ENCODE results near the gene OXER1. TPM values are rescaled to one million over a fixed set of nuclear protein-coding genes. Genes with fewer than 3 reads are reported as not detected.

Gene OXER1
- total RNA-seq, 1 donor from 2014 or later: 0.74 TPM

GRCh38 chr2:42775186-42775585 is 11.3 kb upstream of the OXER1 start:
- intact Hi-C loops (cut with micrococcal nuclease): no loop called here
- ATAC-seq (no peak), DNase-seq (no peak)

DNA sequence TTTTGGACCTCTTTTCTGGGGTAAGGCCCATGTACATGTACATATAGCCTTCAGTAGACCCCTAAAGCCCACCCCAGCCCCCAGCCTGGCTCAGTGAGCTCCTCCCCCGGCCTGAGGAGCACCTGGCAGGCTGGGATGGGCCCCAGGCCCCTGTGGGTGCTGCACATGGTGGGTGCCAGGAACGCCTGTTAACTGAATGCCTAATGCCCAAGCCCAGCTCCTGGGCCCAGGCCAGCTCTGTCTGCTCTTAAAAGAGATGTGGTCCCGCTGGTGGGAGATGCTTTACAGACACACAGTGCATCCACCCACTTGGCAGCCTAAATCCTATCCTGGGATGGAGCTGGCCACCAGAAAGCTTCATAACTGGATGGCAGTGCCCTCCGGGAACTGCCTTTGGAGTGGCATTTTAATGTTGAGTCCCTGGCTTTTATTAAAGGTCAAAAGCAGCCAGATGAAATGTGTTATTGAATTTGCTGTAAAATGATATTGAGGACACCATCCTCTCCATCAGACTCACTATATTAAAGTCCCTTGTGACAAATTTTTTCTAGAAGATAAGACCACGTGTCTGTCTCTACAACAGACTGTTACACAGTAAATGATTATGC is 7.7 kb upstream of the OXER1 start:
- DNase-seq (no peak), ATAC-seq (no peak)
- intact Hi-C loops (cut with micrococcal nuclease): no loop called here

DNA sequence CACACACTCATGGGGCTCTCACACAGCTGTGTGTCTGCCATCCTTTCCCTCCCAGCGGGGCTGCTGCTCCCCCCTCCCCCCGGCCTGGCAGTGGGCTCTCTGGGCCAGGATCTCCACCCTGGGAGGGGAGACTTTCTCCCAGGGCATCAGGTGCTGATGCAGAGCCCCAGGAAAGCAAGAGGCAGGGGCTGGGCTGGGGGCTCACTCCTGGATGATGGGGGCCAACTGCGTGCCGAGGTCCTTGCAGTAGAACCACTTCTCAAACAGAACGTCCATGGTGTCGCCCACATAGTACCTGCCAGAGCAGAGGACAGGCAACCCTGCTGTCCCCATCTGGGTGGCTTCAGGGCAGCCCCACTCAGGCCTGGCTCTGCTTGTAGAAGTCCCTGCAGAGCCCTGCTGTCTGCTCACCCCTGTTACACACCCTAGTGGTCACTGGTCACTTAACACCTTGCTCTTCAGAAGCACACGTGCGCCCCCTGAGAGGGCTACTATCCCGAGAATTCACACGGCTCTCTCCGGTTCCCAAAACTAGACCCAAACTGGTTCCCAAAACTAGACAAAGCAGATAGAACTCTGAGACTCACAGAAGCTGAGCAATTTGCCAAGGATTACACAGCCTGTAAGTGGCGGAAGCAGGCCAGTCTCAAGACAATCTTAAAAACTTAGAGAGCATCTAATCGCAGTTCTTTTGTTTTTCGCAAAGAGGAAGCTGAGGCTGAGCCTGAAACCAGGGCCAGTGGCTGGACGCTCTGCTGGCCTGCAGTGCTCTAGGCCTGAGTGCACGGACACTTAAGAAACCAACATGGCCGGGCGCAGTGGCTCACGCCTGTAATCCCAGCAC is 6.6 kb upstream of the OXER1 start:
- DNase-seq (no peak), ATAC-seq (peak; percentile 74)
- intact Hi-C loops (cut with micrococcal nuclease): no loop called here

DNA sequence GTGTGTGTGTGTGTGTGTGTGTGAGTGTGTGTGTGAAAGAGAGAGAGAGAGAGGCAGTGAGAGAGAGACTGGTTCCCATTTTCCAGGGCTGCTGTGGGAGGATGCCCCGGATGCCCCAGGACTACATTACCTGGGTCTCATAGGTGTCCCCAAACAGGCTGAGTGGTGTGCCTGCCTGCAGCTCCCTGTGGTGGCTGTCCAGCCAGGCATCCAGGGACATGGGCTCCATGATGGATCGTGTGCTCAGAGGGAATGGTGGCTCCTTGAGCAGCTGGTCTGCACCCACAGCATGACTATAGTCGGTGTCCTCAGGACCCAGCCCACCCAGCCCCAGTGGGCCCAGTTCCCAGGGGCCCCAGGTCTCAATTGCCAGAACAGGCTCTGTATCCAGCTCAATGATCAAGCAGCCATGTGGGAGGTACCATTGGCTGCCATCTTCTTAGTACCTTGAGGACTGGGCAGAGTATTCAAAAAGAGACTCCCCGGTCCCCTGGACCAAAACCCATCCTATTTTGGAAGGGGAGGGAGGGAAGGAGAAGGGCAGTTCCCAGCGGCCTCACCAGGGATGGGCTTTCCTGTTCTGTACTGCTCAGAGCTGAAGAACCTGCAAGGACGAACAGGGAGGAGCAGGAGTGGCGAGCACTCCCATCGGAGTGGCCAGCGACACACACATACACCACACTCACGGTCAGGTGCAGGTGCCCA is 5.8 kb upstream of the OXER1 start:
- ATAC-seq (no peak), DNase-seq (no peak)
- intact Hi-C loops (cut with micrococcal nuclease): no loop called here

GRCh38 chr2:42768706-42769256 is 4.8 kb upstream of the OXER1 start:
- intact Hi-C loops (cut with micrococcal nuclease): no loop called here
- ATAC-seq: no peak
- no peak for DNase-seq

- intact Hi-C loops (cut with micrococcal nuclease): no loop called here
- ATAC-seq: no peak
- no peak for DNase-seq
These were observed 4.2 kb upstream of the OXER1 start for GRCh38 chr2:42767899-42768705.

- ATAC-seq (no peak), DNase-seq (no peak)
- intact Hi-C loops (cut with micrococcal nuclease): no loop called here
These were observed 3.4 kb upstream of the OXER1 start for GRCh38 chr2:42767080-42767898.

GRCh38 chr2:42765686-42766085 is 1.8 kb upstream of the OXER1 start:
- intact Hi-C loops (cut with micrococcal nuclease): no loop called here
- no peak for DNase-seq
- ATAC-seq: no peak

DNA sequence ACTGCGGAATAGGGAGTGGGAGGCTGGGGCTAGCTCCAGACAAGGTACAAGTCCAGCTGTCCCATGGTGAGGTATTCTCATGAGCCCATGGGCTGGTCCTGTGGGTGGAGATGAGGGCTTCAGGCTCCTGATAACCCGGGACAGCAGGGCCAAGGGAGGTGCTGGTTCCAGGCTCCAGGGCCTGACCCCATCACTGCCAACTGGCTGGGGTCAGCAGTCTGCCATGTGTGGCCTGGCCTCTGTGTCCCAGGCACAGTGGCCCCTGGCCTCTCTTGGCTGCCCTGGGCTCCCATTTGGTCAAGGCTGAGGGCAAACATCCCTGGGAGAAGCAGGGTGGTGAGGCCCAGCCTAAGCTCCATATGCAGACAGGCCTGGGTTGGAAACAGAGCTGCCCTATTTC is 966 bp upstream of the OXER1 start:
- DNase-seq (no peak), ATAC-seq (no peak)
- intact Hi-C loops (cut with micrococcal nuclease): no loop called here

- intact Hi-C loops (cut with micrococcal nuclease): no loop called here
- no peak for ATAC-seq
- DNase-seq: no peak
These were observed 821 bp downstream of the OXER1 start for GRCh38 chr2:42762823-42763804.

DNA sequence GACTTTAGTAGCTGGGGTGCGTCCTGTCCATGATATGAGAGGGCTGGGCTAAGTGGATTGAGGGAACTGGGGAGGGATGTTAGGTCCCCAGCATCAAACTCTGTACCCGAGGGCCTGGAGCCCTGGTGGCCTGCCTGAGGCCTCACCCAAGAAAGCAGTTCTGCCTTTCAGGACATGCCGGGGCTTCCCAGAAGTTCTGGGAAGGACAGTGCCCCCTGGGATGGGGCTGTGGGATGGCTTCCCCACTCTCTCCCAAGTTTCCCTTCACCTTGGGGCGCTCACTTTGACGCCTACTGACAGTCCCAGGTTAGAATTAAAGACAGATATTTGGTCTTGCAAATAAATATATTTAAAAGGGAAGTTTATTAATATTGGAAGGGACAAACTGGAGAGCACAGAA is 1.8 kb downstream of the OXER1 start:
- DNase-seq (no peak), ATAC-seq (no peak)
- intact Hi-C loops (cut with micrococcal nuclease): no loop called here

- ATAC-seq (no peak), DNase-seq (no peak)
- intact Hi-C loops (cut with micrococcal nuclease): no loop called here
These were observed 2.4 kb downstream of the OXER1 start for GRCh38 chr2:42761554-42761953.

GRCh38 chr2:42758751-42759150 is 5.2 kb downstream of the OXER1 start:
- intact Hi-C loops (cut with micrococcal nuclease): no loop called here
- DNase-seq (no peak), ATAC-seq (no peak)

DNA sequence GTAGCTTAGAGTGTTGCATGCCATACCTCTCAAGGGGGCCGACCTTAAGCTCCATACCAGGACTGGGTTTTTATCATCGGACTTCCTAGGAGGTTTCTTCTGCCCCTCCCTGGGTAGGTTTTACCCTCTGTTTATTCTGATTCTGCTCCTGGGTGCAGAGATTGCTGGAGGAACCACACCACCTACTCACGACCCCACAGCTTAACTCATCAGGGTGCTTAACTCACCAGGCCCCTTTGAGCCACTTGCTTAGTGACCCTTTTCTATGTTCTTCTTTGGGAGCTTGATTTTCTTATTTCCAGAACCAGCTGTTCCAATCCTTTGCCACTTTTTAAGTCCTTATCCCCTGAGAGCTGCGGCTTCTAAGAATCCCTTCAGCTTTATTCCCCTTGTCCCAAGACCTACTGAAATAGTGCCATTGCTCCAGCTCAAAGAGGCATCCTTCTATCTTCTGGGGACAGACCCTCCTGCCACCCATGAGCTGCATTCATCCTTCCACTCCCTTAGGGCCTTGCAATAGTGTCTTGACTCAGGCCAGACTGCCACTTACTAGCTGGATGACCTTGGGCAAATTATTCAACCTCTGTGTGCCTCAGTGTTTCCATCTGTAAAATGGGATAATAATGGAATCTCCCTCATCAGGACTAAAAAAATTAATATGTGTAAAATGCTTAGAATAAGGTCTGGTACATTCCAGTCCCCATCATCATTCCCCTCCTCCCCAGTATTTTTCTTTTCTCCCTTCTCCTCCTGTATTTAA is 5.8 kb downstream of the OXER1 start:
- intact Hi-C loops (cut with micrococcal nuclease): no loop called here
- DNase-seq (no peak), ATAC-seq (no peak)

DNA sequence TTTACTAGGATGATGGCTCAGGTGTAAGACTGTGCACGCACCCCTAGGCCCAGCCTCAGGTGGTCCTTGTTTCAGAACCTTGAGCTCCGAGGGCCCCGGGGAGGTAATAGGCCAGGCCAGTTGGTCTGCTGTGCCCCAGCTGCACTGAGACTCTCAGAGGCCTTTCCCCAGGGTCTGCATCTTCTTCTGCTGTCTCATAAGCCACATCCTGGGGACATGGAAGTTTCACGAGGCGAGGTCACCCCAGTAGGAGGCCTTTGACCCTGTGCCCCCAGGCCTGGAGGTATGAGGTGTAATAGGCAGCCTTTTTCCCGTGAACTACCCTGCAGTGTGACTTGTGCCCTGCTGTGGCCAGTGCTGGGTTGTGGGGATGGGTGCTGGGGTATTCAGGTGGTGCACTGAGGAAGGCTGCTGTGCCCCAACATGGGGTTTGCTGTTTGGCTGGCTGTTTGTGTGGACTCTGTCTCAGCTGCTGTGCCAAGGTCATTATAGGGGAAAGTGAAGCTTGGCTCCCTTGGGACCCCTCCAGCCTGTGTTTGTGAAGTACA is 6.9 kb downstream of the OXER1 start:
- intact Hi-C loops (cut with micrococcal nuclease): no loop called here

GRCh38 chr2:42756150-42756775 is 7.7 kb downstream of the OXER1 start:
- intact Hi-C loops (cut with micrococcal nuclease): no loop called here
- no peak for ATAC-seq
- DNase-seq: no peak

More for the DNA sequence above, 6.9 kb downstream of the OXER1 start:
- ATAC-seq (no peak), DNase-seq (no peak)

Measured in left ventricle myocardium superior (tissue), 1 donor.